Measurements from ENCODE around the gene LMO1.
A peak's percentile ranks its signal among the peaks of the same experiment; 100 is the strongest.

Gene LMO1

DNA sequence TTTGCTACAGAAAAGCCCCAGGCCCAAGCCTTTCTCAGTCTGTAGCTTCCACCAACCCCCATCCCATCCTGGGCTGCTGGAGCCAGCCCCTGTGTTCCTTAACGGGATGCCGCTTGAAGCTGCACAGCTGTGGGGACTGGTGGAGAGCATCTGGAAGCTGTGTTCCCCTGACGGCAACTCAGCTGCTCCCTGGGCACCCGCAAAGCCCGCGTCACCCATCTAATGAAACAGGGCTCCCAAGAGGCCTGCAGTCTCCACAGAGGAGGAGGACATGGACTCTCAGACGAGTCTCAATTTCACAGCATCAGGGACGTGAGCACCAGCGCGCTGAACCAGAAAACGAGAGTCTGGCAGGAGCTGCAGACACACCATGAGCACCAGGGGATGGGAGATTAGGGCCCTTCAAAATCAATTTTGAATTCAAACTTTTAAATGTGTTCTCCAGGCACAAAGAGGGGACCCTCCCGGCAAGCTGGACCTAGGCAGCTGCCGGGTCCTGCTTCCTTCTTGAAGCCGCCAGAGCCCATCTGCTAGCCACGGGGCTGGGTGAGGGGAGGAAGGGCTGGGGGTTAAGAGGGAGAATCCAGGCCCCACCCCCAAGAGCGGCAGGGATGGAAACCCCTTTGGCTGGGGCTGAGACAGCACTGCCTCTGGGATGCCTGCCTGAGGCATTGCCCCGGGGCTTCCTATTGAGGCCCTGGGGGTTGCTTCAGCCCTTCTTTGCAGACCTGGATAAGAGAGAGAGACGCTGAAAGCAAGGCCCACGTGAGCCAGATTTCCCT lies 21.0 kb downstream of the LMO1 start:
- no peak for DNase-seq

DNA sequence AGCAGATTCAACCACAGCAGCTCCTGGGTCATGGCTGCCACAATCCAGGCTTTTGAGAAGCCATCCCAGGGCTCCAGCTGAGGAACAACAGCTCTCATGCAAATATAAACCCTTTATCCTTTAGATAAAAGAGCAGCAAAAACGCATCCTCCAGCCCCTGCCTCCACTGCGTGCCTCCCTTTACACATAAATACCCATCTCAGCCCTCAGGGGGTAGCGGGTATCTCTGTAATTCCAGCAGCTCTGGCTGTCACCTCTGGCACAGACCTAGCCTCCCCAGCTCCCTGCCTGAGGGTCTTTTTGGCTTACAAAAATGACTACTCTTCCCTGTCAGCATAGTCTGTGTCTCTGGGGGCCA lies 21.6 kb downstream of the LMO1 start:
- no peak for DNase-seq

DNA sequence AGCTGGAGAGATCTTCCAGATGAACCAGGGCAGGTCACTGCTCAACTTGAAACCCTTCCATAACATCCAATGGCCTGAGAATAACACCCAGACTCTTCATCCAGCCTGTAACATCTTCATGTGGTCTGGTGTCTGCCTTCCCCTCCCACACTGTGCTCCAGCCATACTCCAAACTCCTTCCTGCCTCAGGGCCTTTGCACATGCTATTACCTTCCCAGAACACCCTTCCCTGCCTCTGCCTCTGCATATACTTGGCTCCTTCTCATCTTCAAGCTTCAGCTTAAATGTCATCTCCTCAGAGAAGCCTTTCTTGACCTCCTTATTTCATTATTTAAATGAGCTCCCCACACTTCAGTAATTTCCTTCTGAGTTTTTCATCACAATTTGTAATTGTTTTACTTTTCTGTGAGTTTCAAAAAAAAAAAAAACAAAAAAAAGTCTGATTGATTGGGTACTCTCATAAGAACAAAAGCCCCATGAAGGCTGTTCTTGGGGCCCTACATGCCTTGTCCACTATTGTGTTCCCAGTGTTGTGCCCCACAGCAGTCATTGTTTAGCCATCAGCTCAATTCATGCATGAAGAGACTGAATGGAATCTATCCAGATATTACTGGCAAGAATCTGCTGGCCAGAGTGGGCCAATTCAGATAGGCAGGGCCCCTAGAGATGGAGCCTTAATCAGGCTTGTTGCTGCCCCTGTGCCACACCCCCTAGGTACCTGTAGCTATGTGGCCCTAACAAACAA lies 22.1 kb downstream of the LMO1 start:
- DNase-seq = no peak

DNA sequence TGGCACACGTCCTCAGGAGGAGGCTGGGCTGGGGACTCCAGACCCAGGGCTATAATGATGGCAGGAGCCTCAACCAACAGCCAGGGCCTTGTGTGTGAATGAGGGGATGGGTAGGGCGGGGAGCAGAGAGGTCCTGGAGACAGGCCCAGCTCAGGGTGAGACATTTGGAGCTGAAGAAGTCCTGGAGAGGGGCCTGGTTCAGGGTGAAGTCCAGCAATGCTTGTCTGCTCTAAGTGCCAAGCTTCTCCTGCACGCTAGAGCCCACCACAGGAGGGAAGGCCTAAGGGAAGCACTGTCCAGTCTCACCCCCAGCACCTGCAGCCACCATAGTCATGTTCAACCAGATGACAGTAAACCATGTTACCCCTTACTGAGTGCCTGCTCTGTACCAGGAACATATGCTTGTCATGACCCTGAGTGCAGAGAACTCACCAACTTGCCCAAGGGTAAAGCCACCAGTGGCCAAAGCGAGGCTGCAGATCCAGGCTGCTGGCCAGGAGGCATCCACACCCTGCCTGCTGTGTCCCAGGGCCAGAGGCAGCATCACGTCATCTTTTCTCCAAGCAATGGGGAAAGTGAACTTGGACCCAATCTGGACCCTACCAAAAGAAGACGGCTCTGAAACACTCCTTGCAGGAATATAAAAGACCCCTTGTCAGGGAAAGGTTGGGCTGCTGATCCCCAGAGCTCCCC lies 24.0 kb downstream of the LMO1 start:
- no peak for DNase-seq

DNA sequence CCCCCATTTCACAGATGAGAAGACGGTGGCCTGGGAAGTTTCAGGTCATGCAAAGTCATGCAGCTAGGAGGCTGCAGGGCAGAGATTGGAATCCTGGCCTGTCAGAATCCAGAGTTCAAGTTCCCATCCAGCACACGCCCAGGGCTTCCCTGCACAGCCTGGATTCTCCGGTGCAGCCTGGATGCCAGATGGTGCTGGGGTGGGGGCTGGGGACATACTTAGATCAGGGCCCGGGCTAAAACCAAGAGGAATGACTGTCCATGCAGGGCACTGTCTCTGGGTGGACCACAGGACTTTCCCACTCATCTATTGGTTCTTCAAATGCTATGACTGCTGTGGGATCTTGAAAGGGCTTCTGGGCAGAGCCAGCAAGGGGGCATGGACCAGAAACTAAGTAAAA lies 24.6 kb downstream of the LMO1 start:
- DNase-seq = no peak

DNA sequence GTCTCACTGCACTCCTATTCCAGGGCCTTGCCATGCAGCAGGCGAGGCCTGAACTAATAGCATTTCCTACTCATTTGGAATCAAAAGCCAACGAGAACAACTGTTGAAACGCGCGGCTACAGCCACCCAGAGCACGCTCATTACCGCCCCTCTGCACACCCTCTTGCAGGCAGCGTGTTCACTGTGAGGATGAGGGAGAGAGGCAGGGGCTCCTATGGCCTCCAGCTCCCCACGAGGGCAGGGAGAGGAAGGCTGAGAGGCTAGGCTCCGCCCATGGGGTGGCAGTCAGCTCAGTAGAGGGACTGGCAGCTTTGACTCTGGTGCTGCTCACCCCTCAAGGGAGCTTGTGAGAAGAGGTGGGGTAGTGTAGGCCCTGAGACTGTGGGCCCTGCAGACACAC lies 26.2 kb downstream of the LMO1 start:
- DNase-seq = no peak

DNA sequence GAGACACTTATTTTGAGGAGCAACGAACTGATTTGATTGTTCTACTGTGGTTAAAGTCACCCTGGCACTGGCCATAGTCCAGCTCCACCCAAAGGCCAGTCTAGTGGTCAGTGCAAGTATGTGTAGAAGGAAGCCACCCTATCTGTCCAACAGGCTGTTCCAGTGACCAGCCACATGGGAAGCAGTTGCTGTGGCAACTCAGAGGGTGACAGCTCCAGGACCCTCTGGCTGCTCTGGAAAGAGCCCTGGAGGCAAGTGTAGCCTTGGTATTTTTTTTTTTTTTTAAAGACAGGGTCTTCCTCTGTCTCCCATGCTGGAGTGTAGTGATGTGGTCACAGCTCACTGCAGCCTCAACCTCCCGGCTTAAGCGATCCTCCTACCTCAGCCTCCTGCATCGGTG lies 27.8 kb downstream of the LMO1 start:
- no peak for DNase-seq

DNA sequence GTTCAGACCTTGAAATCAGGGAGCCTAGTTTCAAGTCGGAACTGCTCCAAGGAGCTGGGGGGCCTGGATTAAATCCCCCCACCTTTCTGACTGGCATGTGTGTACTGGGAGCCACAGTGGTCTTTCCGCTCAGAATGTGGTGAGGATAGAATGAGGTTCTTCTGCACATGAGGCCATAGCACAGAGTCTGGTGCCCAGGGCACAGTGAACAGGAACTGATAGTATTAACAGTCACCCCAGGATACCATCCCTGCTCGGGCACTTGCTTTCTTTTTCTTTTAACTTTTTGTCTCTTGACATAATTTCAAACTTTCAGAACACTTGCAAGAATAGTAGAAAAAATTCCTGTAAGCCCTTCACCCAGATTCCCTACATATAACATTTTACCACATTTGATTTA lies 28.8 kb downstream of the LMO1 start:
- DNase-seq = no peak

DNA sequence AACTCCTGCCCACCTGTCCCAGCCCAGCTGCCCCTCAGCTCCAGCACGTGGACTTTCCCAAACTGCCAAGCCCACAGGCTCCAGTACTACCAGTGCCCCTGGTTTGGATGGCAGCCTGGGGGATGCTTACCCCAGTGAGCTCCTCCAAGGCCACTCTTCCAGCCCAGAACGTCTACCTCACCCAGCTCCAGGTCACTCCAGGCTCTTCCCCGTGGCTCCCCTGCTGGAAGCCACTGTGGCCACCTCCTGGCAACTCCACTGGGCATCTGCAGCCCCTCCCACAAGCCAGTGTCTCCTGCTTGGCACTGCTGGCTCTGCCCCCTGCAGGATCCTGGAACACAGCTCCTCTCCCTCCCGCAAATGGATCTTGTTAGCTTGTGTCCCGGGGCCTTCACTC lies 29.3 kb downstream of the LMO1 start:
- DNase-seq = peak; percentile 1

DNA sequence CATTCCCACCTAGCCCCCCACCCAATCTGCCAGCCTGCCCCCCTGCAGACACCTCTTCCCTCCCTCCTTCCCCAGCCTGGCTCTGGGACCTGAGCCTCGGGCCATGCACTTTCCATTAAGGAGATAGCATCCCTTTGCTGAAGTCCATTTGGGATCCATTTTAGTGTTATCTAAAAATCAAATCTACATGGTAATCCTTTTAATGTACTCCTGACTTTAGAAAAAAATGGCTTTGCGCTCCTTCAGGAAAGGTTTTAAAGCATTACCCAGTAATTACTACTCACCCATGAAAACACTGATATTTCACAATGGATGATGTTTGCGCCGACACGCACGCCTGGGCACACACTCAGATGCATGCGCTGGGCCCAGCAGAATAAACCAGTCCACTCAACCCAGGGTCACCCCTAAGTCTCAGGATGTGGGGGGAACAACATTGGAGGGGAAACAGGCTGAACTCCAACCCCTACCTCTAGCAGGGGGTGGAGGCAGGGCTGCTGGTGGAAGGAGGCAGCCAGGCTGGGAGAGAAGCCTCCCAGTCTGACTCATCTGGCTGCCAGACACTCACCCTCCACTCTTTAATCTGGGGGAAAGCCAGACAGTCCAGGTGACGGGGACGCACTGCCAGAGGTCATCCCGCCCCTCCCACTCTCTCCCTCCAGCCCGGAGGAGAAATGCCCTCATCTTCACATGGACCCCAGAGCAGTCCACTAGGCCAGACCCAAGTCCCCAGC lies 29.8 kb downstream of the LMO1 start:
- DNase-seq = no peak

DNA sequence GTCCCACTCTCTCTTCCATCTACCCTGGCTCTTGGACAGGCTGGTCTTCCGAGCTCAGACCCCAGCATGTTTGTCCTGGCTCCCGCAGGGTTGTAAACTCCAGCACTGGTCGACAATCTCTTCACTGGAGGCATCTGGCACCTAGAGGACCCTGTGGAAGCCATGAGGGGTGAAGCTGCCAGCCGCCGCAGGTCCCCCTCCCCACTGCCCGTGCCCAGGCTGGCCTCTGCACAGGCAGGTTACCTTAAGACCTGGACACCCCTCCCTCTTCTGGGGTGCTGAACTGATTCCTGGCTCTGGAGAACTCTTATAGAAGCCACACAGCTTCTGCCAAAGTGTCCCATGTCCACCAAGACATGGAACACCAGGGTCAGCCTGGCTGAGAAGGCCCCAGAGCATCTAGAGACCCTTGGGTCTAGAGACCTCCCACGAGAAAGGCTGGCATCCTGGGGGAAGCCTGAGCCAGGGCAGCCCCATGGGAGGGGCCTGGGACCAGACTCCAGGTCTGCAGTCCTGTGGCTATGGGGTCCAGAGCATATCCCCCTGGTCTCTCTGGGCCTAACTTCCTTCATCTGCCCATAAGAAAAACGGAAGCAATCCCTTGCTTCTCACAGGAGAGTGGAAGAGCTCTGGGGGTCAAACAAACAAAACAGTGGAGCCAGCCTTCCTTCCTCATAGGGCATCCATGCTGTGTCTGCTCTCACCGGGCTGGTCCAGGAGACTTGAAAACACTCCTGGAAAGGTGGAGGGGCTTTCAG lies 30.6 kb downstream of the LMO1 start:
- no peak for DNase-seq

DNA sequence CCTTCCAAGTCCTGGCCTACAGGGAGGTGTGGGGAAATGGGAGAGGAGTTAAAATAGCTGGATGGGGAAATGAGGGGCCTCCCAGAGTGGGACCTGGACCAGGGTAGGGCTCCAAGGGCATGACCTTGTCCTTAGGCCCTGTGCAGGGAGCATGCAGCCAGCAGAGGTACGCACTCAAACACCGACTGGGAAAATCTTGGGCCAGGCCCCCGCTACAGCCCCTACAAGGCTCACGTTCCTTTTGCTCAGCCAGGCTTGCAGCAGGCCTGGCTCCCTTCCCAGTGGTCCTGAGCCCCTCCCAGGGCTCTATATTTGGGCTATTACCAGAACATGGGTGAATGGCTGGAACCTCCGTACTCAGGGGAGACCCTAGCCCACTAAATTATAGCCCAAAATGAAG lies 31.3 kb downstream of the LMO1 start:
- no peak for DNase-seq

DNA sequence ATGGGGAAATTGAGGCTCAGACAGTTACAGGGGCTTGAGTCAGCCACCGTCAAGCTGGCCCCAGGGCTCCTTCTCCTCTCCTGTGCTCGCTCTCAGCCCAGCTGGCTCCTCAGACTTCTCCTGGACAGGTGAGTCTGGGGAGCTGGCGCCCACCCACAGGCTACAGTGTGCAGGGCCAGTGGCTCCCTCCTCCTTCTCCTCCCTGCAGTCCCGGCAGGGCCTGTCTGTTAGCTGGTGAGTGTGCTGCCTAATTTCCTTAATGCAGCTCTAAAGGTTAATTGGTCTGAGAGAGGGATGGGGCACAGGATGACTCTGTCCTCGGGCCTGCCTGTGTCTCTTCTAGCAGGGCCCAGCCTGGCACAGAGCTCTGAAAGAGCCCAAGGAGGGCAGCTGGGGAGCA lies 31.7 kb downstream of the LMO1 start:
- DNase-seq = no peak

DNA sequence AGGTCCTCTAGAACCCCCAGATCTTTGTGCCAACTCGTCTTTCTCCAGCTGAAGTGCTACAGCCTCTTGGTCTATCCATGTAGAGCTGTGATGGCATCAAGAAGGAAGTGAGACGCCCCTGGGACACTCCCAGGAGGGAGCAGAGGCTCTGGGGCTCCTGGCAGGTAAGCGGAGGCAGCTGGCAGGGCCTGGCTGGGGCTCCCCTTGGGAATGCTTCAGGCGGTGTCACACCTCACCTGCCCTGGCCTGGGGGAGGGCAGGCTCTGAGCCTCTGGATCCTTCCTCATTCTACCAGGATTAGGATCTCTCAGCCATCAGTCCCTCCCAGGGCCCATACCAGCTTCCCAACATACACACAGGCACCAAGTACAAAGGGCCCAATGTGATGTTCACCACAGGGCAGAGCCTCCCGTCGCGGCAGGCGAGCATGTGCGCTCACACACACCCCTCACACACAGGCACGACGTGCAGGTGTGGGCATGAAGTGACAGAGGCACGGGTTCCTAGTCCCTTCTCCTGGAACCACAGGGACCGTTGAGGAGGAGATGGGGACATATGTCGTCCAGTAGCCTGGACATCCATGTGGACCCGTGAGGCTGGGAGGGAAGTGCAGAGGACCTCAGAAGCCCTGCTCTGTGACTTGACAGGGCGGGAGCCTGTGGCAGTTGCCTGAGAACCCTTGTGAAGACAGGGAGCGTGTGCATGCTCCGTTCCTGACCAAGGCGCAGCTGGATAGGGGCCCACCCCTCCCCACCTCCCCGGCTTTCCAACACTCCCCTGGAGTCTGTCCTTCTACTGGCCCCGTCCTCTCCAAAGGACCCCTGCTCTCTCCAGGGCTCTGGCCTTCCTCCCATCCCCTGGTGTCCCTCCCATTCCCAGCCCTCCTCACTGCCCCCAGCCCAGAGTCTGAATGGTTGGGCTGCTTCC lies 32.5 kb downstream of the LMO1 start:
- no peak for DNase-seq

DNA sequence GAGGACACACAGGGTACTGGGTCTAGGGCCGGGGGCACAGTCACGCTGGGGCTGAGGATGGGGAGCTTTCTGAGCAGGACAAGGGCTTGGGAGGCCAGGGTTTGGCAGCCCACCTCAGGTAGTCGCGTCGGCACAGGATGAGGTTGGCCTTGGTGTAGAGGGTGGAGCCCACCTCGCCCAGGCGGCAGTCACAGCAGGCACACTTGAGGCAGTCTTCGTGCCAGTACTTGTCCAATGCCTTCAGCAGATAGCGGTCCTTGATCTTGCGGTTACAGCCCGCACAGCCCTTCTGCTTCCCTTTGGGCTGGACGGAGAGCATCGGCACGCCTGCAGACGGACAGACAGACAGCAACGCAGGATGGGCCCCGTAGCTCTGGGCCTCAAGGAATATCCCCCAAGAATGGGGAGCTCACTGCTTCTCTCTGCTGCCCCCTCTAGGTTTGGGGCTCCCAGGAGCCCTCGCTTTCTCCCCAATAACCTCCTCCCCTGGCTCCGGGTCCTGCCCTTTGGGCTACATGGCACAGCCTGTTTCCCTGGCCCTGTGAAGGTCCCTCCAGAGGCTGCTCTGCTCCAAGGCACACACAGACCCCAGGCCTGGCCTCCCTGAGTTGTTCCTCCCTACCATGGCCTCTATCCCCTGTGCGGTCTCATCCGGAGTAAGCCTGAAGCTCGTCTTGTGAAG lies 33.4 kb downstream of the LMO1 start:
- no peak for DNase-seq

DNA sequence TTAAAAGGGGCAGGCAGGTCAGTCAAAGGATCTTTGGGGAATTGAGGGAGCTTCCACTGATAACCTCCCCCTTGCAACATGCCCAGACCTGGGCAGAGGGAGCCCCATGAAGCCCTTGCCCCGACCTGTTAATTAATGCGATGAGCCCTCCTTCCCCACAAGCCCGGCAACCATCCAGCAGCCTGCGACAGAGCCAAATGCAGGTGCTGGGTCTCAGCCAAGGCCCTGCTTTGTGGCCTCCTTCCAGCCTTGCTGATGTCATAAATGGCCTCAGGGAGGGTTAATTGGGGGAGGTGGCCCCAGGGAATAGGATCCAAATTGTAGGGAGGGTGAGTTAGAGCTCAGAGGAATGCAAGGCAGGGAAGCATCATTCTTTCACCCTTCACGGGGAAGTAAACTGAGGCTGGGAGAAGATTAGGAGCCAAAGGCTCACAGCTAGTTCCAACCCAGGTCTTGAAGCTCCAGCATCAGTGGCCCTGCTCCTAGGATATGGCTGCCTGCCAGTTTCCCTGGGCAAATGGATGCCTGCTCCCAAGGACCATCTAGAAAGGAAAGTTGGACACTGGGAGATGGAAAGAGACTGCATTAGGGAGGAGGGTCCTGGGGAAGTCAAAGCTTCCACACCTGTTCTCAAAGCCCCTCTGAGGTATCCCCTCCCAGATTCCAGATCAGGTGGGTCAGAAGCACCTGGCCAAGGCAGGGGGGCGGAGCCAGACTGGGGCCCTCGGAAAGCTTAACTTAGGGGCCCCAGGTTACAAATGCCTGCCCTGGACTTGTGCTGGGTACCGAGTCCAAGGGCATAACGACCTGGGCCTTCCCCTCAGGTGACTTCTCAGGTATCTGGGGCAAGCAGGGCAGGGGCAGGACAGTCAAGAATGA lies 34.1 kb downstream of the LMO1 start:
- no peak for DNase-seq

DNA sequence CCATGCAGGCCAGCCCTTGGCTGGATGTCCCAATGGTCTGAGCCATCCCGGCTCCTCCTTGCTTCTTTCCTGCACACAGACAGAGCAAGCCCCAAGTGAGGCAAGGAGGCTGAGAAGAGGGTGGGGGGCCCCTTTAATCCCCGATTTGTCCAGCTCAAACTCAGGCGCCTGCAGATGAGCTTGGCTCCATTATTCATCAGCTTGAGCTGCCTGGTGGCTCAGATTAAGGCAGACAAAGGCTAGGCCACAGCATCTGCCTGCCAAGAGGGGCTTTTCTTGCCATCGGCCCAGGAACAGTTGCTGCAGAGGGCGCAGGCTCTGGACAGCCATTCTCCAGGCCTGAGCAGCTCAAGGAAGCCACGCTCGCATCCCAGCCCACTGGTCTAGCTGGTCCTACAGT lies 35.4 kb downstream of the LMO1 start:
- no peak for DNase-seq

DNA sequence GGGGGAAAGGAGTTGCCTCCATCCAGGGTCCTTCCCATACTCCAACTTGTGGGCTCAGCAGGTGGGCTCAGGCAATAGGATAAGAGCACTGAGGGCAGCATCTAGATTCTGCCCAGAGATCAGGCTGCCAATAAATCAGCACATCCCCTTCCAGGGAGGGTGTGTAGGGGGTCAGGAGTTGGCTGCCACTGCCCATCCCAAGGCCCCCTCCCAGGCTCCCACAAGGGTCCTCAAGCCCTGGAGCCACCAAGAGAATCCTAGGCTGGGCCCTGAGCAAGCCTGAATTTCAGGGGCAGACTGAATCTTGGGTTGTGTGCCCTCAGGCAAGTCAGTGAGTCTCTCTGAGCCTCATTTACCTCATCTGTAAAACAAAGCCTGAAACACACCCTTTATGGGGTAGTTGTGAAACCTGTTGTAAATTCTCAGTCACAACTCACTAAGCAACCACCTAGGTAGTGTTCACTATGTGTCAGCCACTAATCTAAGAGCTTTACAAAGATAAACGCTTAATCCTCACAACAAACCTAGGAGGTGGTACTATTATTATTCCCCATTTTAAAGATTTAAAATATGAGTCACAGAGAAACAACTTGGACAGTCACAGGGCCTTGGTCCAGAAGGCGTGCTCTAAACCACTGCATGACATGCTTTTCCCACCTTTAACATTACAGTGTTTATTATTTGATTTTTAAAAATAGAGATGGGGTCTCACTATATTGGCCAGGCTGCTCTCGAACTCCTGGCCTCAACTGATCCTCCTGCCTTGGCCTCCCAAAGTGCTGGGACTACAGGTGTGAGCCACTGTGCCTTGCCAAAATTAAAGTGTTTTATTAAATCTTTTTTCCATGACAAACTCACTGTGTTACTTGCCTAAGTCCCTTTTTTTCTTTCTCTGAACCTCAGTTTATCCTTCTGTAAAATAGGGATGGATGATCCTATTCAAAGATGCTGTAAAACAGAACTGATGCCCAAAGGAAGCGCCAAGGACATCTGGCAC lies 36.2 kb downstream of the LMO1 start:
- no peak for DNase-seq

All from midbrain (tissue), 1 donor.